H1 (cell line): ENCODE data around the gene ADAMTS17. TPM values are rescaled to one million over a fixed set of nuclear protein-coding genes. Genes with fewer than 3 reads are reported as not detected.

Experiments used
- CTCF ChIA-PET: fragments of 300-600 bp; sonication (Branson Sonifier 250); formaldehyde crosslinking; loops from one replicate; lab custom pipeline; 2021; ENCODE audit not compliant: partially characterized antibody; lab: Charles Lee
- POLR2A ChIA-PET: fragments of 300-600 bp; sonication (Branson Sonifier 250); formaldehyde crosslinking; loops from one replicate; lab custom pipeline; 2021; ENCODE audit warnings: inconsistent platforms; ENCODE audit not compliant: partially characterized antibody; lab: Charles Lee
- DNase-seq, 2 experiments: peaks; one replicate each; pipeline versions ENCODE4 v3.0.0 to v3.0.0-alpha.2; 2010 to 2022; ENCODE audit warnings: low spot score in 2 of 2, low read depth in 1 of 2, mixed read lengths in 1 of 2
- FAIRE-seq: peaks from 2 replicates; lab custom pipeline; 2011; peaks lifted over from hg19 to GRCh38; lab: Jason Lieb, UNC
- H2AFZ ChIP-seq: 2 replicates; pipeline ENCODE4 v1.8.1; 2012; ENCODE audit warnings: low read length, inconsistent platforms
- H2AK5ac ChIP-seq: 2 replicates; pipeline ENCODE4 v1.6.1; 2013; ENCODE audit warnings: low read depth, low read length
- H2BK120ac ChIP-seq: replicated peaks from 2 replicates; pipeline ENCODE3; 2013; ENCODE audit warnings: low read depth, low read length, inconsistent platforms
- H2BK12ac ChIP-seq: 2 replicates; pipeline ENCODE4 v1.6.1; 2013; ENCODE audit warnings: low read depth, low read length
- H2BK15ac ChIP-seq: 2 replicates; pipeline ENCODE4 v1.6.1; 2013; ENCODE audit warnings: low read length
- H2BK20ac ChIP-seq: 2 replicates; pipeline ENCODE4 v1.6.1; 2013; ENCODE audit warnings: low read length
- H2BK5ac ChIP-seq: 2 replicates; pipeline ENCODE4 v1.6.1; 2013; ENCODE audit warnings: low read depth, low read length
- H3K14ac ChIP-seq: 2 replicates; pipeline ENCODE4 v1.6.1; 2013; ENCODE audit warnings: inconsistent platforms; ENCODE audit not compliant: insufficient read length
- H3K18ac ChIP-seq: 2 replicates; pipeline ENCODE4 v1.6.1; 2013; ENCODE audit warnings: low read length; ENCODE audit errors: extremely low read depth
- H3K23ac ChIP-seq: 2 replicates; pipeline ENCODE4 v1.6.1; 2013; ENCODE audit warnings: inconsistent platforms; ENCODE audit not compliant: insufficient read length
- H3K23me2 ChIP-seq: 2 replicates; pipeline ENCODE4 v1.6.1; 2013; ENCODE audit warnings: low read depth, low read length
- H3K27ac ChIP-seq: 2 replicates; pipeline ENCODE4 v1.6.1; 2011; ENCODE audit warnings: low read depth, low read length, inconsistent platforms
- H3K27me3 ChIP-seq, 4 experiments: replicated peaks in 1 of 4; 1 replicate in 1 of 4; 2 replicates in 3 of 4; pipeline versions ENCODE4 v1.6.1 to v1.8.1; 2011 to 2013; ENCODE audit warnings: low read length in 3 of 4, mild to moderate bottlenecking in 3 of 4, inconsistent platforms in 2 of 4, mixed read lengths in 2 of 4, moderate library complexity in 1 of 4; ENCODE audit not compliant: control insufficient read depth in 3 of 4, insufficient read depth in 3 of 4; ENCODE audit errors: extremely low read depth in 1 of 4
- H3K36me3 ChIP-seq, 4 experiments: 2 replicates each; pipeline versions ENCODE4 v1.6.1 to v1.8.1; 2011 to 2013; ENCODE audit warnings: mild to moderate bottlenecking in 4 of 4, low read length in 3 of 4, moderate library complexity in 2 of 4, control low read depth in 1 of 4, inconsistent platforms in 1 of 4; ENCODE audit not compliant: insufficient read depth in 4 of 4, control insufficient read depth in 2 of 4
- H3K4ac ChIP-seq: replicated peaks from 2 replicates; pipeline ENCODE3; 2013; ENCODE audit warnings: low read length, low read depth, mixed read lengths, inconsistent platforms; ENCODE audit not compliant: insufficient read length
- H3K4me1 ChIP-seq, 4 experiments: replicated peaks in 1 of 4; 1 replicate in 1 of 4; 2 replicates in 3 of 4; pipeline versions ENCODE4 v1.6.1 to v1.8.1; 2011 to 2013; ENCODE audit warnings: low read length in 3 of 4, inconsistent platforms in 2 of 4, mixed read lengths in 1 of 4; ENCODE audit not compliant: insufficient read depth in 4 of 4, control insufficient read depth in 3 of 4
- H3K4me2 ChIP-seq, 2 experiments: 2 replicates each; pipeline versions ENCODE4 v1.6.1 to v1.8.1; 2011 to 2013; ENCODE audit warnings: low read depth in 2 of 2, low read length in 2 of 2, control low read depth in 1 of 2, inconsistent platforms in 1 of 2, mild to moderate bottlenecking in 1 of 2; ENCODE audit not compliant: insufficient read depth in 1 of 2
- H3K4me3 ChIP-seq, 4 experiments: fragments of 200-600, 300-600 bp in 1 of 4; sonication (generic), shearing (Covaris generic), sonication (Bioruptor Twin) in 1 of 4; 2 replicates each; pipeline versions ENCODE4 v1.5.1 to v1.8.1; 2011 to 2016; ENCODE audit warnings: low read length in 4 of 4, low read depth in 3 of 4, control low read depth in 2 of 4, inconsistent platforms in 2 of 4, mild to moderate bottlenecking in 2 of 4, mixed read lengths in 1 of 4, moderate library complexity in 1 of 4; ENCODE audit not compliant: insufficient read depth in 2 of 4; ENCODE audit errors: extremely low read depth in 1 of 4
- H3K56ac ChIP-seq: replicated peaks from 2 replicates; pipeline ENCODE3; 2013; ENCODE audit warnings: low read depth, mild to moderate bottlenecking, mixed read lengths, low read length, inconsistent platforms; ENCODE audit not compliant: insufficient read length
- H3K79me1 ChIP-seq: 2 replicates; pipeline ENCODE4 v1.6.1; 2013; ENCODE audit warnings: low read depth, low read length, control low read depth
- H3K79me2 ChIP-seq, 2 experiments: 2 replicates each; pipeline versions ENCODE4 v1.6.1 to v1.8.1; 2012 to 2013; ENCODE audit warnings: low read length in 2 of 2, mild to moderate bottlenecking in 2 of 2, inconsistent platforms in 1 of 2; ENCODE audit not compliant: insufficient read depth in 2 of 2, control insufficient read depth in 1 of 2
- H3K9ac ChIP-seq, 4 experiments: replicated peaks in 1 of 4; 1 replicate in 1 of 4; 2 replicates in 3 of 4; pipeline versions ENCODE4 v1.6.1 to v1.8.1; 2011 to 2013; ENCODE audit warnings: low read depth in 3 of 4, low read length in 3 of 4, control low read depth in 2 of 4, mild to moderate bottlenecking in 2 of 4, moderate library complexity in 2 of 4, inconsistent platforms in 1 of 4; ENCODE audit errors: extremely low read depth in 1 of 4
- H3K9me3 ChIP-seq, 2 experiments: 2 replicates each; pipeline versions ENCODE4 v1.6.1 to v1.8.1; 2012 to 2013; ENCODE audit warnings: mild to moderate bottlenecking in 2 of 2, moderate library complexity in 2 of 2, control low read depth in 1 of 2, inconsistent platforms in 1 of 2, low read depth in 1 of 2, low read length in 1 of 2, mixed read lengths in 1 of 2; ENCODE audit not compliant: insufficient read depth in 2 of 2
- H4K20me1 ChIP-seq, 2 experiments: replicated peaks in 1 of 2; 2 replicates each; pipeline versions ENCODE3 to v1.8.1; 2011 to 2013; ENCODE audit warnings: inconsistent platforms in 2 of 2, low read length in 2 of 2, mild to moderate bottlenecking in 1 of 2; ENCODE audit not compliant: insufficient read depth in 2 of 2, control insufficient read depth in 1 of 2
- H4K5ac ChIP-seq: 2 replicates; pipeline ENCODE4 v1.6.1; 2013; ENCODE audit warnings: low read length, low read depth, mixed read lengths, inconsistent platforms; ENCODE audit not compliant: insufficient read length
- H4K8ac ChIP-seq: 2 replicates; pipeline ENCODE4 v1.8.0; 2013; ENCODE audit warnings: mild to moderate bottlenecking, moderate library complexity, low read length, inconsistent platforms; ENCODE audit not compliant: insufficient read depth; ENCODE audit errors: extremely low read depth
- H4K91ac ChIP-seq: replicated peaks from 2 replicates; pipeline ENCODE3; 2013; ENCODE audit warnings: low read length, mixed read lengths, inconsistent platforms; ENCODE audit not compliant: insufficient read length
- KDM1A ChIP-seq: fragments of 200-600, 300-600 bp; sonication (generic); IDR thresholded peaks from 2 replicates; pipeline ENCODE4 v1.7.1; 2016; ENCODE audit warnings: mild to moderate bottlenecking, low read length, borderline replicate concordance
- MAX ChIP-seq: IDR thresholded peaks from 2 replicates; pipeline ENCODE4 v1.6.1; 2012; ENCODE audit warnings: inconsistent platforms
- WGBS, 2 experiments: shearing (Covaris generic) in 1 of 2; methylation state at CpG; one replicate each; pipeline versions ENCODE4 v1.1.6 to v1.1.7; 2013 to 2015; ENCODE audit warnings: low lambda C conversion rate in 2 of 2, mixed read lengths in 2 of 2, inconsistent platforms in 1 of 2, low coverage in 1 of 2, missing lambda C conversion rate in 1 of 2; ENCODE audit not compliant: insufficient replicate concordance in 2 of 2, insufficient coverage in 1 of 2, insufficient read length in 1 of 2; ENCODE audit errors: extremely low coverage in 1 of 2, missing lambda C conversion rate in 1 of 2; 5-methylcytosine and 5-hydroxymethylcytosine counted together
- polyA plus RNA-seq, 7 experiments: library from polyadenylated mRNA; depleted of rRNA in 3 of 7; stranded (reverse) in 5 of 7; unstranded in 2 of 7; fragments of >200 nt in 5 of 7; fragments of 200-250 nt in 2 of 7; gene quantifications; 1 replicate in 5 of 7; 2 replicates in 1 of 7; 4 replicates in 1 of 7; pipeline versions ENCODE4 v1.2.1 to v1.2.3, GENCODE V29; 2011 to 2013; ENCODE audit warnings: missing spikeins in 2 of 7, mixed read lengths in 2 of 7
- total RNA-seq: library from RNA; stranded (reverse); fragmentation: NEBNext Ultra II Directional; extraction: Animal tissue kit (Norgen Biotek cat#: 25700); gene quantifications from 2 replicates; pipeline ENCODE4 v1.2.1, GENCODE V29; 2021

Gene ADAMTS17
- total and polyA plus RNA-seq, 2 of the 8 experiments (the other 6 are each of a cell fraction or from before 2014, with no cell fraction given), result 0.51 to 1.7 TPM

DNA sequence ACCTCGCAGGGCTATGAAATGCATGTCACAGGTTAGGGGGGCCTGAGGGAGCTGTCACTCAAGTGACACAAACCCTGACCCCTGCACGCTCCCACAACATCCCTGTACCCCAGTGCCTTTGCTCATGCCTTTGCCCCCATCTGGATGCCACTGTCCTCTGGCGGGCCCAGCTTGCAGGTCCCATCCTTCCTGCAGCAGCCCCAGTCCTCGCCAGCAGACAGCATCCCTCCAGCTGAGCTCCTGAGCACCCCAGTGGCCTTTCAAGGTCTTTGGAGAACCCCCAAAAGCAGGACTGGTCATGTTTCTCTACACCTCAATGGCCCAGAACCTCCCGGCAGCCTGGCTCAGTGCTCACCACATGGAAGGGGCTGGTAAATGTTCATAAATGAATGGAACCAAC lies 170.4 kb downstream of the ADAMTS17 start:
- POLR2A ChIA-PET, result no interaction called here
- Histone ChIP-seq H2BK20ac (no peak overlapping the region), H4K5ac (no peak overlapping the region)

More for the DNA sequence above, 170.4 kb downstream of the ADAMTS17 start:
- no peak overlapping the region for H2BK12ac ChIP-seq
- H3K14ac ChIP-seq, result no peak overlapping the region
- CTCF ChIA-PET, result interaction anchor here (0.6 to 1.0 kb wide), 2 partner anchors 14 to 96 kb away, joined by 3 read pairs; no protein-coding TSS in a partner anchor
- H3K23me2 ChIP-seq, result no peaks in the 10 kb centered on the region
- no peak overlapping the region for H3K9ac ChIP-seq
- TF ChIP-seq MAX (no peak), KDM1A (peak; percentile 31; the same call in 1 of the 2 replicates)
- H3K79me1 ChIP-seq, result no peaks in the 10 kb centered on the region
- H4K8ac ChIP-seq, result no peak overlapping the region
- WGBS, 2 experiments, result 97% methylated on average over 5 of the region's 5 CpGs; no CpG with 5 or more reads in 1 of the 2 experiments
- H3K9me3 ChIP-seq, result no peaks in the 10 kb centered on the region
- no peak overlapping the region for H4K91ac ChIP-seq
- H3K18ac ChIP-seq, result no peak overlapping the region
- no peak overlapping the region for H2BK15ac ChIP-seq
- H2AK5ac ChIP-seq, result no peak overlapping the region
- no peaks in the 10 kb centered on the region for H4K20me1 ChIP-seq
- H3K23ac ChIP-seq, result no peak overlapping the region
- DNase-seq (no peak), FAIRE-seq (no peak)
- no peak overlapping the region for H2AFZ ChIP-seq
- no peak overlapping the region for H3K4me3 ChIP-seq
- H3K4me1 ChIP-seq, result no peaks in the 10 kb centered on the region
- H3K27ac ChIP-seq, result no peak overlapping the region
- no peak overlapping the region for H2BK5ac ChIP-seq
- no peaks in the 10 kb centered on the region for H3K79me2 ChIP-seq
- H3K4me2 ChIP-seq, result no peak overlapping the region
- H3K27me3 ChIP-seq, result no peaks in the 10 kb centered on the region
- H2BK120ac ChIP-seq, result no peak overlapping the region
- no peak overlapping the region for H3K4ac ChIP-seq
- H3K36me3 ChIP-seq, result no peaks in the 10 kb centered on the region
- H3K56ac ChIP-seq, result no peak overlapping the region
